Endothelial cell of umbilical vein (primary cell): Measurements from ENCODE around the gene PLP2. TPM values are rescaled to one million over a fixed set of nuclear protein-coding genes. Genes with fewer than 3 reads are reported as not detected.
A peak's percentile ranks its signal among the peaks of the same experiment; 100 is the strongest.

Experiments used
- BruUV-seq: library from RNA; stranded (reverse); fragments of 400-500 nt; replicated peaks from 2 replicates; lab custom pipeline; 2021; lab: Mats Ljungman, UMichigan
- CTCF ChIA-PET: fragments of 300-600, 350-600 bp; sonication (Branson Sonifier 250); formaldehyde crosslinking; loops from one replicate; lab custom pipeline; 2021; ENCODE audit warnings: antibody characterized with exemption, inconsistent platforms; lab: Charles Lee
- POLR2A ChIA-PET: fragments of 300-600, 350-600 bp; sonication (Branson Sonifier 250); formaldehyde crosslinking; loops from one replicate; lab custom pipeline; 2021; ENCODE audit warnings: antibody characterized with exemption, inconsistent platforms; lab: Charles Lee
- DNase-seq: peaks from one replicate; pipeline ENCODE4 v3.0.0-alpha.2; 2011; ENCODE audit warnings: low read depth, low spot score
- FAIRE-seq: peaks from 2 replicates; lab custom pipeline; 2011; peaks lifted over from hg19 to GRCh38; lab: Jason Lieb, UNC
- H2AFZ ChIP-seq: 2 replicates; pipeline ENCODE4 v1.6.0; 2012; ENCODE audit warnings: low read depth, low read length, control low read depth, inconsistent platforms
- H3K27ac ChIP-seq: 2 replicates; pipeline ENCODE4 v1.5.1; 2011; ENCODE audit warnings: low read depth, mild to moderate bottlenecking, control low read depth, low read length, moderate library complexity; ENCODE audit not compliant: insufficient read depth
- H3K27me3 ChIP-seq, 2 experiments: 2 replicates each; pipeline versions ENCODE4 v1.6.0 to v1.6.1; 2011; ENCODE audit warnings: low read length in 2 of 2, mixed read lengths in 1 of 2; ENCODE audit not compliant: control insufficient read depth in 2 of 2, insufficient read depth in 2 of 2
- H3K36me3 ChIP-seq, 2 experiments: 2 replicates in 1 of 2; 3 replicates in 1 of 2; pipeline ENCODE4 v1.5.1; 2011; ENCODE audit warnings: low read length in 2 of 2, mild to moderate bottlenecking in 1 of 2, moderate library complexity in 1 of 2; ENCODE audit not compliant: control insufficient read depth in 2 of 2, insufficient read depth in 2 of 2; ENCODE audit errors: extremely low read depth in 1 of 2
- H3K4me1 ChIP-seq: 3 replicates; pipeline ENCODE4 v1.5.1; 2011; ENCODE audit warnings: mild to moderate bottlenecking, low read length; ENCODE audit not compliant: control insufficient read depth, insufficient read depth; ENCODE audit errors: extremely low read depth
- H3K4me2 ChIP-seq: 2 replicates; pipeline ENCODE4 v1.6.1; 2011; ENCODE audit warnings: low read length, control low read depth, mixed read lengths; ENCODE audit not compliant: insufficient read depth
- H3K4me3 ChIP-seq, 3 experiments: fragments of 200-600 bp in 1 of 3; sonication (generic), shearing (Covaris generic) in 1 of 3; replicated peaks in 1 of 3; 2 replicates each; pipeline ENCODE4 v1.5.1; 2011 to 2016; ENCODE audit warnings: control low read depth in 3 of 3, low read length in 3 of 3, mild to moderate bottlenecking in 2 of 3, inconsistent platforms in 1 of 3, low read depth in 1 of 3, moderate library complexity in 1 of 3; ENCODE audit not compliant: insufficient read depth in 1 of 3
- H3K79me2 ChIP-seq: 2 replicates; pipeline ENCODE4 v1.6.0; 2012; ENCODE audit warnings: low read length, inconsistent platforms; ENCODE audit not compliant: control insufficient read depth, insufficient read depth
- H3K9ac ChIP-seq: replicated peaks from 2 replicates; pipeline ENCODE3; 2011; ENCODE audit warnings: low read length, control low read depth; ENCODE audit not compliant: insufficient read depth; ENCODE audit errors: extremely low read depth
- H3K9me1 ChIP-seq: replicated peaks from 3 replicates; pipeline ENCODE4 v1.6.0; 2011; ENCODE audit warnings: mild to moderate bottlenecking, low read length; ENCODE audit not compliant: control insufficient read depth, insufficient read depth; ENCODE audit errors: extremely low read depth
- H3K9me3 ChIP-seq: replicated peaks from 2 replicates; pipeline ENCODE4 v1.5.1; 2012; ENCODE audit warnings: low read length, inconsistent platforms; ENCODE audit not compliant: control insufficient read depth, insufficient read depth
- H4K20me1 ChIP-seq: replicated peaks from 2 replicates; pipeline ENCODE3; 2011; ENCODE audit warnings: mild to moderate bottlenecking, low read length; ENCODE audit not compliant: control insufficient read depth, insufficient read depth; ENCODE audit errors: extremely low read depth
- EZH2 ChIP-seq: IDR thresholded peaks from 2 replicates; pipeline ENCODE4 v1.6.1; 2012; ENCODE audit warnings: borderline replicate concordance, low read depth, mild to moderate bottlenecking, moderate library complexity, low read length, inconsistent platforms; ENCODE audit not compliant: severe bottlenecking
- FOS ChIP-seq: IDR thresholded peaks from 2 replicates; pipeline ENCODE4 v1.6.1; 2011; ENCODE audit warnings: mild to moderate bottlenecking, low read length, moderate library complexity, borderline replicate concordance; ENCODE audit not compliant: insufficient read depth
- GATA2 ChIP-seq: IDR thresholded peaks from 2 replicates; pipeline ENCODE4 v1.7.0; 2011; ENCODE audit warnings: low read depth, mild to moderate bottlenecking, moderate library complexity, mixed read lengths, low read length; ENCODE audit not compliant: insufficient read length, insufficient read depth
- JUN ChIP-seq: IDR thresholded peaks from 2 replicates; pipeline ENCODE4 v1.6.1; 2011; ENCODE audit warnings: borderline replicate concordance, low read depth; ENCODE audit not compliant: insufficient read length, insufficient read depth
- MYC ChIP-seq: IDR thresholded peaks from one replicate; pipeline ENCODE4 v1.6.1; 2011; ENCODE audit warnings: mild to moderate bottlenecking, low read depth, low read length
- POLR2A ChIP-seq: IDR thresholded peaks from 2 replicates; pipeline ENCODE4 v1.6.1; 2012; ENCODE audit warnings: low read depth, mild to moderate bottlenecking, control low read depth, low read length
- POLR2AphosphoS5 ChIP-seq: IDR thresholded peaks from 2 replicates; pipeline ENCODE4 v1.6.1; 2012; ENCODE audit warnings: low read depth, mild to moderate bottlenecking, control low read depth, low read length, moderate library complexity; ENCODE audit not compliant: insufficient read depth
- dilution Hi-C: fragments of 300-500 bp; cut with MboI; formaldehyde crosslinking; loops from one replicate; pipeline ENCODE4 v1.15.0; 2019; ENCODE audit warnings: low sequenced_read_pairs; ENCODE audit not compliant: extremely low pct_ligation_motif_present
- intact Hi-C: fragments of 100-400 bp; cut with micrococcal nuclease; formaldehyde crosslinking; loops from one replicate; pipeline ENCODE4 v1.10.0; 2022
- polyA plus RNA-seq, 4 experiments: library from polyadenylated mRNA; depleted of rRNA in 3 of 4; stranded (reverse) in 3 of 4; unstranded in 1 of 4; fragments of >200 nt; gene quantifications; 2 replicates each; pipeline versions ENCODE4 v1.2.1 to v1.2.3, GENCODE V29; 2011 to 2012; ENCODE audit warnings: missing spikeins in 1 of 4
- total RNA-seq: library from RNA; stranded (reverse); gene quantifications from 2 replicates; pipeline ENCODE4 v1.2.3, GENCODE V29; 2021
- TF ChIP-seq, protein P1 (sequence below): IDR thresholded peaks from 2 replicates; pipeline ENCODE4 v1.6.1; 2011; ENCODE audit not compliant: insufficient read depth, insufficient read length
- TF ChIP-seq, protein P2 (sequence below), 2 donors: IDR thresholded peaks; 1 replicate in 1 of 2; 2 replicates in 1 of 2; pipeline ENCODE4 v1.5.1; 2011; ENCODE audit warnings: low read length in 2 of 2, mild to moderate bottlenecking in 2 of 2, moderate library complexity in 2 of 2, control low read depth in 1 of 2, inconsistent platforms in 1 of 2, low read depth in 1 of 2; ENCODE audit not compliant: insufficient read depth in 1 of 2; ENCODE audit errors: extremely low read depth in 1 of 2

The PLP2 gene
- total and polyA plus RNA-seq, 2 donors (not counting 3 experiments of a cell fraction or from before 2014, with no cell fraction given) = 153 to 277 TPM

DNA sequence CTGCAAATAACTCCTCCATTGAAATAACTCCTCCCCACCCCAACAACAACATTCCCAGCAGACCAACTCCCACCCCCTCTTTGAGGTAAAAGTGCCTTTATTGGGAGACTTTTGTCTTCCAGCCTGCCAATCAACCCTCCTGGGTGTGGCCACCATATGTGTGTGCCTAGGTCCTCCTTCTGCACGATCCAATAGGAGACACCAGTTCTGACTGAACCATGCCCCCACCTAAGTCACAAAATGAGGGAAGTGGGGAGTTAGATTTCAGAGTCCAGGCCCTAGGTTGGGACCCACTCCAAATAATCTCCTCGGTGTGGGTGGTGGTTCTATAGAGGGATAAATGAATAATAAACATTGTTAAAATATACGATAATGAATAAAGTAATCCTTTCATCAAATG is 3.0 kb downstream of the PLP2 start:
- Histone ChIP-seq H3K36me3 (peaks cover 0 to 4% of the 10 kb centered on the region in 2 experiments), H3K9me1 (no peaks in the 10 kb centered on the region), H4K20me1 (no peaks in the 10 kb centered on the region), H3K79me2 (peaks cover 25% of the 10 kb centered on the region), H3K27me3 (no peaks in the 10 kb centered on the region), H3K4me2 (no peak overlapping the region), H2AFZ (no peak overlapping the region), H3K27ac (no peak overlapping the region), H3K9ac (no peak overlapping the region), H3K4me3 (no peak overlapping the region), H3K9me3 (no peaks in the 10 kb centered on the region), H3K4me1 (peaks cover 9% of the 10 kb centered on the region)
- dilution Hi-C loops (no loop called here), intact Hi-C loops (no loop called here)
- POLR2A ChIA-PET = no interaction called here
- BruUV-seq = TSS peak; percentile 71
- CTCF ChIA-PET = no interaction called here
- no peak for DNase-seq
- TF ChIP-seq POLR2AphosphoS5 (no peak), GATA2 (no peak), JUN (no peak), MYC (no peak), POLR2A (no peak), FOS (no peak), EZH2 (no peak)
- TF ChIP-seq, protein P1, sequence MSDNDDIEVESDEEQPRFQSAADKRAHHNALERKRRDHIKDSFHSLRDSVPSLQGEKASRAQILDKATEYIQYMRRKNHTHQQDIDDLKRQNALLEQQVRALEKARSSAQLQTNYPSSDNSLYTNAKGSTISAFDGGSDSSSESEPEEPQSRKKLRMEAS = no peak
- TF ChIP-seq, protein P2, sequence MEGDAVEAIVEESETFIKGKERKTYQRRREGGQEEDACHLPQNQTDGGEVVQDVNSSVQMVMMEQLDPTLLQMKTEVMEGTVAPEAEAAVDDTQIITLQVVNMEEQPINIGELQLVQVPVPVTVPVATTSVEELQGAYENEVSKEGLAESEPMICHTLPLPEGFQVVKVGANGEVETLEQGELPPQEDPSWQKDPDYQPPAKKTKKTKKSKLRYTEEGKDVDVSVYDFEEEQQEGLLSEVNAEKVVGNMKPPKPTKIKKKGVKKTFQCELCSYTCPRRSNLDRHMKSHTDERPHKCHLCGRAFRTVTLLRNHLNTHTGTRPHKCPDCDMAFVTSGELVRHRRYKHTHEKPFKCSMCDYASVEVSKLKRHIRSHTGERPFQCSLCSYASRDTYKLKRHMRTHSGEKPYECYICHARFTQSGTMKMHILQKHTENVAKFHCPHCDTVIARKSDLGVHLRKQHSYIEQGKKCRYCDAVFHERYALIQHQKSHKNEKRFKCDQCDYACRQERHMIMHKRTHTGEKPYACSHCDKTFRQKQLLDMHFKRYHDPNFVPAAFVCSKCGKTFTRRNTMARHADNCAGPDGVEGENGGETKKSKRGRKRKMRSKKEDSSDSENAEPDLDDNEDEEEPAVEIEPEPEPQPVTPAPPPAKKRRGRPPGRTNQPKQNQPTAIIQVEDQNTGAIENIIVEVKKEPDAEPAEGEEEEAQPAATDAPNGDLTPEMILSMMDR (IDR thresholded peaks at IDR 0.05; ENCODE audit: extremely low read depth in 1 of 2, insufficient read depth in 1 of 2, low read depth in 1 of 2, low read length in 2 of 2) = no peak
- peak; percentile 28 for FAIRE-seq
